GM18508 (cell line): Measurements from ENCODE around the gene FIZ1.

ENCODE experiments used
- ATAC-seq: cut with Tn5 transposase; IDR thresholded peaks from one replicate; pipeline ENCODE4 v1.9.1; 2021; ENCODE audit warnings: moderate number of reproducible peaks; ENCODE audit not compliant: insufficient read depth, unreplicated experiment

FIZ1 gene

GRCh38 chr19:55614711-55615542 lies 15.6 kb upstream of the FIZ1 start:
- no peak for ATAC-seq

- no peak for ATAC-seq
Observed at GRCh38 chr19:55613930-55614710, 14.8 kb upstream of the FIZ1 start.

GRCh38 chr19:55613396-55613795 lies 14.1 kb upstream of the FIZ1 start:
- no peak for ATAC-seq

- ATAC-seq: no peak
Observed at GRCh38 chr19:55611983-55612645, 12.8 kb upstream of the FIZ1 start.

GRCh38 chr19:55611300-55611982 lies 12.1 kb upstream of the FIZ1 start:
- ATAC-seq: no peak

GRCh38 chr19:55609326-55609725 lies 10.0 kb upstream of the FIZ1 start:
- ATAC-seq: no peak

- no peak for ATAC-seq
Observed at GRCh38 chr19:55606817-55607216, 7.5 kb upstream of the FIZ1 start.

GRCh38 chr19:55606471-55606787 lies 7.1 kb upstream of the FIZ1 start:
- ATAC-seq: no peak

- no peak for ATAC-seq
Observed at GRCh38 chr19:55605637-55606470, 6.5 kb upstream of the FIZ1 start, which contains the start of gene ZNF865. TSS of gene ZNF865 (plus strand) at chr19:55605647. CDS start at chr19:55613619, 7,972 bp downstream.

- peak; percentile 34 for ATAC-seq
Observed at GRCh38 chr19:55605207-55605636, 5.9 kb upstream of the FIZ1 start.

GRCh38 chr19:55603581-55604292 lies 4.4 kb upstream of the FIZ1 start:
- no peak for ATAC-seq

GRCh38 chr19:55603115-55603514 lies 3.8 kb upstream of the FIZ1 start:
- no peak for ATAC-seq

- ATAC-seq: no peak
Observed at GRCh38 chr19:55602104-55603001, 3.0 kb upstream of the FIZ1 start.

- no peak for ATAC-seq
Observed at GRCh38 chr19:55601084-55601483, 1.8 kb upstream of the FIZ1 start.

GRCh38 chr19:55600662-55601028 lies 1.3 kb upstream of the FIZ1 start:
- no peak for ATAC-seq

GRCh38 chr19:55599842-55600661 lies 735 bp upstream of the FIZ1 start, which contains the start of gene ZNF524:
TSS of gene ZNF524 (plus strand) at chr19:55600288. CDS start at chr19:55602113, 1,825 bp downstream.
- ATAC-seq: peak; percentile 22
